Measurements from ENCODE around the gene RNASE3.
"Not testable (repeated sequence)": the region's sequence is repeated elsewhere in the genome, so short reads cannot be mapped to it uniquely, and the experiment has no call there.

The RNASE3 gene

GRCh38 chr14:20919038-20919756, 28.0 kb downstream of the RNASE3 start:
- not testable (repeated sequence) for DNase-seq

GRCh38 chr14:20923766-20924297, 32.6 kb downstream of the RNASE3 start:
- not testable (repeated sequence) for DNase-seq

- DNase-seq: no peak
These were observed 43.1 kb downstream of the RNASE3 start for GRCh38 chr14:20934148-20934762.

- DNase-seq: no peak
These were observed 44.3 kb downstream of the RNASE3 start for GRCh38 chr14:20935303-20935984.
